ENCODE results near the gene RBM19.

RBM19 gene

DNA sequence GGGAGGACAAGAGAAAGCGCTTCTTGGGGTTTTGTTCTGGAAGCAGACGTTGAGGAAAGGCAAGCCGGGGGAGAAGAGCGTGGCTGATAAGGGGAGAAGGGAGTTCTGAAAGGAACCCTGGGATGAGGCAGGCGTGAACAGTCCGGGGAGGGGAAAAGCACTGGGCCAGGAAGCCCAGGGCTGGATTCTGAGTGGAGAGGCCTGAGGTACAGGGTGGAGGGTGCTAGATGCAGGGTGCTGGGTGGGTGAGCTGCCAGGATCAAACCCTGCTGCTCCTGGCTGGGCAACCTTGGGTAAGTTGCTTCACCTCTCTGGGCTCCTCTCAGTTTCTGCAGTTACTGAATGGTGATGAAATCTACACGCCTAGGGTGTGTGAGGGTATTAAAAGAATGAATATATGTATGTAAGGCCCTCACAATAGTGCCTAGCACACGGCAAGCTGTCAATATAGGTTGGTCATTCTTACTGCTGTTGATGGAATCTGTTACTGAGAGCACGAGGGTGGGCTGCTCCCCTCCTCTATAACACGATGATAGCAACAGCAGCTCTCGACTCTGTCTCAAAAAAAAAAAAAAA lies 138.5 kb downstream of the RBM19 start:
- Histone ChIP-seq H3K36me3 (ENCODE audit: insufficient read depth, low read depth, low read length) (no peaks in the 10 kb centered on the region), H3K4me1 (ENCODE audit: insufficient read depth, low read length) (no peaks in the 10 kb centered on the region), H3K27ac (ENCODE audit: low read length) (no peak overlapping the region), H3K4me3 (ENCODE audit: low read length) (no peak overlapping the region), H3K9me3 (ENCODE audit: insufficient read depth, low read depth, low read length) (no peaks in the 10 kb centered on the region), H3K9ac (ENCODE audit: low read depth, low read length) (no peak overlapping the region), H3K27me3 (ENCODE audit: insufficient read depth, low read length) (no peaks in the 10 kb centered on the region)

DNA sequence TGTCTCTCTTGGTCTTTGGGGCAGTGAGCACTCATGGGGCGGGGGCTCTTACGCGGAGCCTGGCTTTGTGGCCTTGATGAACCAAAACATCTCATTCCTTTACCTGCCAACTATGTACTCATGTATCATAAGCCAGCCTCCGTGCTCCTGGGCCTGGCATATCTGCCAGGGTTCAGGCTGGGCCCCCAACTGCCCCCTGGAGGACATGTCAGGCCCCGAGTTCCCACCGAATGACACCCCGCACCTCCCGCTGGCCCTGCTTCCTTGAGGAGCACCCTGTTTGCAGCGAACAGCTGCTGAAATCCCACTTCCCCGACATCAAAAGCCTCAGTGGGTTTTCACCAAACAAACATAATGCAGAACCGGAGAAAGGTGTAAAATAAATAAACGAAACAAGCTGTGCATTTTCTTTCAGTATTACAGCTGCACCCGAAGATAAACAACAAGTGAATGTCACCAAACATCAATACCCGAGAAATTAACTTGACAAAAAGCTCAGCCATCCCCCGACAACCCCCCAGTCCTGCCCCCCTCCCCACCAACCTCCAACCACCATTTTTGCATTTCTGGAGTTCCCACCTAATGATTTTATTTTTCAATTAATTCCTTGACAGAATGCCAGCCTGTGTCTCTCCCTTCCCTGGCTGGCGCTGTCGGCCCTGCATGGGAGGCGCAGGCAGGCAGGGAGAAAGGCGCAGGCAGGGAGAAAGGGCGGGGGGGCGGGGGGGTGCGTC lies 139.2 kb downstream of the RBM19 start:
- Histone ChIP-seq H3K27me3 (ENCODE audit: insufficient read depth, low read length) (no peaks in the 10 kb centered on the region), H3K9ac (ENCODE audit: low read depth, low read length) (no peak overlapping the region), H3K9me3 (ENCODE audit: insufficient read depth, low read depth, low read length) (no peaks in the 10 kb centered on the region), H3K4me1 (ENCODE audit: insufficient read depth, low read length) (no peaks in the 10 kb centered on the region), H3K27ac (ENCODE audit: low read length) (no peak overlapping the region), H3K4me3 (ENCODE audit: low read length) (no peak overlapping the region), H3K36me3 (ENCODE audit: insufficient read depth, low read depth, low read length) (peaks cover 5% of the 10 kb centered on the region; the same call in 1 of the 2 replicates)

DNA sequence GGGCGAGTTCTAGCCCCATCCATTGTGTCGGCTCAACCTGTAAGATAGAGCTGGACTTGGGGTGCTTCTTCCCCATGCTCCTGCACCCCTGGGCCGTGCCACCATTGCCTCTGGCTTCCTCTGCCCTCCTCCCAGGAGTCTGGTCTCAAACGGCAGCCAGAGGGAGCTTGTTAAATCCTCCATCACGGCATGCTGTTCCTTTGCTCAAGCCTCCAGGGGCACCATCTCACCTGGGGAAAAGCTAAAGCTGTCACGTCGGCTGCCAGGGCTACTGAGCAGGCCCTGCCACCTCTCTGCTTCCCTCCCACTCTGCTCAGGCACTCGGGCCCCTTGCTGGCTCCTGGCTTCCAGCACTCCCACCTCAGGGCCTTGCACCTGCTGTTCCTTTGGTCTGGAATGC lies 140.4 kb downstream of the RBM19 start:
- H3K36me3 ChIP-seq (ENCODE audit: insufficient read depth, low read depth, low read length), result peaks cover 9% of the 10 kb centered on the region; the same call in 1 of the 2 replicates
- no peaks in the 10 kb centered on the region for H3K4me1 ChIP-seq (ENCODE audit: insufficient read depth, low read length)
- H3K9me3 ChIP-seq (ENCODE audit: insufficient read depth, low read depth, low read length), result no peaks in the 10 kb centered on the region
- H3K9ac ChIP-seq (ENCODE audit: low read depth, low read length), result no peak overlapping the region
- H3K27ac ChIP-seq (ENCODE audit: low read length), result no peak overlapping the region
- H3K4me3 ChIP-seq (ENCODE audit: low read length), result no peak overlapping the region
- no peaks in the 10 kb centered on the region for H3K27me3 ChIP-seq (ENCODE audit: insufficient read depth, low read length)

DNA sequence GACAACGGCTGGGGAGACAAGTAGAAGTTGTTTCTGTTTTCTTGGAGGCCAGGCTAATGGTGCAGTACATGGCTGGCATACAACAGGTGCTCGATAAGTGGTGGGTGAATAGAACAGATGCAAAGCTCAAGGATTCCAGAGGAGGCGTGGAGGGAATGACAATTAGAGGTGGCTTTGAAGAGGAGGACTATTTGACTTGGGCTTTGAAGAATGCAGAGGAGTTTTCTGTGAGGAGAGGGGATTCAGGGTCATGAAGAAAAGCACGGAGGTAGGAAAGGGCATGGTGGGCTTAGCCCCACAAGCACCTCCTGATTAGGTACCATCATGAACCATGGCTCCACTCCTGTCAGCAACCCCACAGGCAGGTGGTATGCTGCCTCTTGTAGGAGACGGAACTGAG lies 142.3 kb downstream of the RBM19 start:
- H3K9ac ChIP-seq (ENCODE audit: low read depth, low read length), result no peak overlapping the region
- peaks cover 4% of the 10 kb centered on the region; the same call in 1 of the 2 replicates for H3K4me1 ChIP-seq (ENCODE audit: insufficient read depth, low read length)
- peaks cover 9% of the 10 kb centered on the region; the same call in 1 of the 2 replicates for H3K36me3 ChIP-seq (ENCODE audit: insufficient read depth, low read depth, low read length)
- no peaks in the 10 kb centered on the region for H3K27me3 ChIP-seq (ENCODE audit: insufficient read depth, low read length)
- H3K4me3 ChIP-seq (ENCODE audit: low read length), result no peak overlapping the region
- H3K9me3 ChIP-seq (ENCODE audit: insufficient read depth, low read depth, low read length), result no peaks in the 10 kb centered on the region
- no peak overlapping the region for H3K27ac ChIP-seq (ENCODE audit: low read length)

DNA sequence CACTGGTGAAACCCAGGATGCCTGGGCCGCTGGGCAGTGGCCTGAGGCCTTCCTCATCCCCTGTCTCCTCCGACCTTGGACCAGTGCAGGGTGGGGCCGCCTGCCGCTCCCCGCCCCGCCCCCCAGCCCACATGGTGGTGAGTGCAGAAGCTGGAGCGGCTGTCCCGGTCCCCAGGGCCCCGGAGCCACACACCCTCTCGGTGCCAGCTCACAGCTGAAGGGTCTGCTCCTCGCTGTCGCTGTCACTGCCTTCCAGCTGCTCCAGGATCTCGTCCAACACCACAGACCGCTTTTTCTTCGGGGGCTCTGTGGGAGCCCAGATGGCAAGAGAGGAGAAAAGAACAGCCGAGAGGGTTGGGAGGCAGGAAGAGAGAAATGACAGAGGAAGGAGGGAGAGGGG lies 143.1 kb downstream of the RBM19 start:
- Histone ChIP-seq H3K36me3 (ENCODE audit: insufficient read depth, low read depth, low read length) (peaks cover 9% of the 10 kb centered on the region; the same call in 1 of the 2 replicates), H3K27me3 (ENCODE audit: insufficient read depth, low read length) (no peaks in the 10 kb centered on the region), H3K9ac (ENCODE audit: low read depth, low read length) (no peak overlapping the region), H3K4me1 (ENCODE audit: insufficient read depth, low read length) (peaks cover 4% of the 10 kb centered on the region; the same call in 1 of the 2 replicates), H3K9me3 (ENCODE audit: insufficient read depth, low read depth, low read length) (no peaks in the 10 kb centered on the region), H3K27ac (ENCODE audit: low read length) (no peak overlapping the region), H3K4me3 (ENCODE audit: low read length) (no peak overlapping the region)

DNA sequence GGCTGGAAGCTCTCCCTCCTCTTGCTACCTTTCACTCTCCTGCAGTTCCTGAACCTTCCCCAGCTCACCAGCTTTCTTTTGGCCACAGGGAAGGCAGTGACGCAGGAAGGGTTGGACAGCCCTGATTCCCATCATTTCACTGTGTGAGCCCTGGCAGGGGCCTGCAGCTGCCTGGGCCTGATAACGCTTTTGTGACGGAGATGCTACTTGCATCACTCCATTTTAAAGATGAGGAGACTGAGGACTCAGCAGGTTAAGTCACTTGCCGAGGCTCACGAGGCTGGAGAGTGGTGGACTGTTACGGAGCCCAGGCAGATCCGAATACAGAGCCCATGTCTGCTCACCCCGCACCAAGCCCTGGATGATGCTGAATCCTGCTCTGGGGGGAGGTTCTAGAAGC lies 145.3 kb downstream of the RBM19 start:
- Histone ChIP-seq H3K9ac (ENCODE audit: low read depth, low read length) (no peak overlapping the region), H3K27me3 (ENCODE audit: insufficient read depth, low read length) (no peaks in the 10 kb centered on the region)

DNA sequence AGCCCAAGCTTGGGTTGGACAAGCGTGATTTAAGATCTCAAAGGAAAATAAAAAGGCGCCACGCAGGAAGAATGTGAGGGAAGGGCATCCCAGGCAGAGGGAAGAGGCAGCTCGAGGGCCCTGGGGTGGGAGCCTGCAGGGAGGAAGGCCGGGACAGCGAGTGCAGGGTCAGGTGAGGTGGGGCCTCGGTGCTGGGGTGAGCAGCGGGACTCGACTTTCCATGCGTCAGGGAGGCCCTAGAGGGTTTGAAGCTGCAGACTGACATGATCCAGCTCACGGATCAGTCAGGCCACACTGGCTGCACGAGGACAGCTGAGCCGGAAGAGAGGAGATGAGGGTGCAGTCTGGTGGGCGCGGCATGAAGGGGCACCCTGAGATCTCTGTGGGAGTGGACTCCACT lies 145.8 kb downstream of the RBM19 start:
- no peak overlapping the region for H3K9ac ChIP-seq (ENCODE audit: low read depth, low read length)
- H3K27me3 ChIP-seq (ENCODE audit: insufficient read depth, low read length), result no peaks in the 10 kb centered on the region
- peaks cover 4% of the 10 kb centered on the region; the same call in 1 of the 2 replicates for H3K4me1 ChIP-seq (ENCODE audit: insufficient read depth, low read length)
- H3K27ac ChIP-seq (ENCODE audit: low read length), result no peak overlapping the region
- peaks cover 9% of the 10 kb centered on the region; the same call in 1 of the 2 replicates for H3K36me3 ChIP-seq (ENCODE audit: insufficient read depth, low read depth, low read length)
- no peak overlapping the region for H3K4me3 ChIP-seq (ENCODE audit: low read length)
- no peaks in the 10 kb centered on the region for H3K9me3 ChIP-seq (ENCODE audit: insufficient read depth, low read depth, low read length)

More for the DNA sequence above, 145.3 kb downstream of the RBM19 start:
- H3K36me3 ChIP-seq (ENCODE audit: insufficient read depth, low read depth, low read length), result peaks cover 9% of the 10 kb centered on the region; the same call in 1 of the 2 replicates
- H3K27ac ChIP-seq (ENCODE audit: low read length), result no peak overlapping the region
- H3K4me1 ChIP-seq (ENCODE audit: insufficient read depth, low read length), result peaks cover 4% of the 10 kb centered on the region; the same call in 1 of the 2 replicates
- no peaks in the 10 kb centered on the region for H3K9me3 ChIP-seq (ENCODE audit: insufficient read depth, low read depth, low read length)
- no peak overlapping the region for H3K4me3 ChIP-seq (ENCODE audit: low read length)

DNA sequence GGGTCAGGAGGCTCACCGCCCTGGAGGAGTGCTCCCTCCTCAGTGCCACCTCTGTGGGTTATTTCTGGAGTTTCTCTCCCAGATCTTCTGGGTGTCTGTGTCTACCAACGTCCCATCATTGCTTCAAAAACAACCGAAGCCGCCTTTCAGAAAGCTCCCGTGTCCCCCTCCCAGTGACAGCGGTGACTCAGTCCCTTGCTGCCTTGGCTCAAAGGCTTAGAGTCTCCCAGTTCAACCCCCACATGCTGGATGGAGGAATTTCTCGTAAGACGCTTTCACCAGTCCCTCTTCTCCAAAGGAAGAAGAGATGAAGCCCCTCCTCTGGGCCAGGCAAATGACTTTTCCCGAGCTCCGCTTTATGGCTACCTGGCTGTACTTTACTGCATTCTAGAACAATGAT lies 146.6 kb downstream of the RBM19 start:
- Histone ChIP-seq H3K4me1 (ENCODE audit: insufficient read depth, low read length) (peaks cover 4% of the 10 kb centered on the region; the same call in 1 of the 2 replicates), H3K36me3 (ENCODE audit: insufficient read depth, low read depth, low read length) (peaks cover 9% of the 10 kb centered on the region; the same call in 1 of the 2 replicates), H3K27me3 (ENCODE audit: insufficient read depth, low read length) (no peaks in the 10 kb centered on the region), H3K27ac (ENCODE audit: low read length) (no peak overlapping the region), H3K9ac (ENCODE audit: low read depth, low read length) (no peak overlapping the region), H3K9me3 (ENCODE audit: insufficient read depth, low read depth, low read length) (no peaks in the 10 kb centered on the region), H3K4me3 (ENCODE audit: low read length) (no peak overlapping the region)

DNA sequence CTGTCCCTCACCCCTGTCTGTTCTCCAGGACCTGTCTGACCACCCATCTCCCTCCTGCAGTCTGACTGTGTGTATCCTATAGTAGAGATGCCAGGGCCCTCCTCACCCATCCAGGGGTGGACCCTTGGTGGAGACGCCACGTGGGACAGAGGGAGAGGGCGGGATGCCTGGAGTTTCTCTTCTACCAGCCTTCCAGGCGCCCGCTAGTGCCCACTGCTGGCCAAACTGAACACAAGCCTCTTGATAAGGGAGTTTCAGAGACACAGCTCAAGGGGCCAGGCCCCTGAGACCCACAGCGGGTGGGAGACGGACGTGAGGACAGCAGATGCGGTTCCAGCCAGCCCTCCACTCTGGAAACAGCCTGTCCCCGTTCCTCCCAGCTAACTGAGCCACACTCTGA lies 147.3 kb downstream of the RBM19 start:
- Histone ChIP-seq H3K9ac (ENCODE audit: low read depth, low read length) (no peak overlapping the region), H3K9me3 (ENCODE audit: insufficient read depth, low read depth, low read length) (no peaks in the 10 kb centered on the region), H3K36me3 (ENCODE audit: insufficient read depth, low read depth, low read length) (peaks cover 9% of the 10 kb centered on the region; the same call in 1 of the 2 replicates), H3K27ac (ENCODE audit: low read length) (no peak overlapping the region), H3K4me3 (ENCODE audit: low read length) (no peak overlapping the region), H3K27me3 (ENCODE audit: insufficient read depth, low read length) (no peaks in the 10 kb centered on the region), H3K4me1 (ENCODE audit: insufficient read depth, low read length) (peaks cover 4% of the 10 kb centered on the region; the same call in 1 of the 2 replicates)

DNA sequence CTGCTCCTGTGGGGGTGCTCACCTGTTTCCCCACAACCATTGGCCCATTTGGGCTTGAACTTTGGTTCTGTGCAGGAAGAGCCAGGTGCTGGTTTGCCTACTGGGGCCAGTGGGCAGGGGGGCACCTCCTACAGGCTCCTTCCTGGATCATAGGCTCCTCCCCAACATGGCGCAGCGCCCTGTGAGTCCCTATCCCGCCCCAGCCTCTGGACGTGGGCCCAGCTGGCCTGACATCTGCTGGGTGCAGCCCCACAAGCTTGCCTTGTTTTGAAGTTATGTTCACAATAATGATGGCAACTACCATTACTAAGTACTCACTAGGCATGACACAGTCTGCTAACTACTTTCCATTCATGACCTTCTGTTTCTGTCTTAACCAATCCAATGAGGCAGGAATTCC lies 147.8 kb downstream of the RBM19 start:
- Histone ChIP-seq H3K27me3 (ENCODE audit: insufficient read depth, low read length) (no peaks in the 10 kb centered on the region), H3K27ac (ENCODE audit: low read length) (no peak overlapping the region), H3K36me3 (ENCODE audit: insufficient read depth, low read depth, low read length) (peaks cover 9% of the 10 kb centered on the region; the same call in 1 of the 2 replicates), H3K9me3 (ENCODE audit: insufficient read depth, low read depth, low read length) (no peaks in the 10 kb centered on the region), H3K4me1 (ENCODE audit: insufficient read depth, low read length) (peaks cover 4% of the 10 kb centered on the region; the same call in 1 of the 2 replicates), H3K9ac (ENCODE audit: low read depth, low read length) (no peak overlapping the region), H3K4me3 (ENCODE audit: low read length) (no peak overlapping the region)

DNA sequence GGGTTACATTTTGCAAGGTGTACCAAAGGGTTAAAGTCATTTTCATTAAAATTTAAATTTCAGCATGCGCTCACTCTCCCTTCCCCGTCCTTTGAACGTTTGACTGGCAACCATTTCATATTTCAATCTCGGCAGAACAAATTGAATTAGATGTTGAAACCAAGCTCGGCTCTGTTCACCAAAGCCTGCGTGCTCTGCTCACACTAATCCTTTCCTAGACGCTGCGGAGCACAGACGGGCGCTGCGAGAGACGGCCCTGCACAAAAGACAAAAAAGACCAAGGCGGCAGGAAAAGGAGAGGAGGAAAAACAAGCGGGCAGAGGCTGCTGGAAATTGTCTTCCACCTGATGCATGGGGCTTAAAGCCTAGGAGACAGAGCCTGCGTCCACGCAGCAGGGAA lies 149.3 kb downstream of the RBM19 start:
- Histone ChIP-seq H3K27me3 (ENCODE audit: insufficient read depth, low read length) (no peaks in the 10 kb centered on the region), H3K9ac (ENCODE audit: low read depth, low read length) (no peak overlapping the region), H3K4me3 (ENCODE audit: low read length) (no peak overlapping the region), H3K9me3 (ENCODE audit: insufficient read depth, low read depth, low read length) (no peaks in the 10 kb centered on the region), H3K4me1 (ENCODE audit: insufficient read depth, low read length) (peaks cover 4% of the 10 kb centered on the region; the same call in 1 of the 2 replicates), H3K27ac (ENCODE audit: low read length) (no peak overlapping the region), H3K36me3 (ENCODE audit: insufficient read depth, low read depth, low read length) (peaks cover 3% of the 10 kb centered on the region; the same call in 1 of the 2 replicates)

DNA sequence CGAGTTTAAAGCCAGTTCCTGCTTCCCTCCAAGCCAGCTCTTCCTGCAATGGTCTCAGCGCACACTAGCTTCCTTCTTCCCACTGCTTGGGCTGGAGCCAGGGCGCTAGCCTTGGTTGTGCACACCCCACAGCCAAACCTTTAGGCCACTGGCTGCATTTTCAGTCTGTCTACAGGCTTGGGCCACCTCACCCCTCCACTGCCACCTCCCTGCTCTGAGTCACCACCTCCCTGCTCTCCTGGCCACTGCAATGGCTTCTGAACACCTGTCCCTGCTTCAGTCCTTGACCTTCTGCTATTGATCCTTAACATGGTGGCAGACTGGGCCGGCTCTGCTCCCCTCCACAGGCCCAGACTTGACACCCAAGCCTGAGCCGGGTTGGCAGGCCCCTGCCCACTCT lies 151.1 kb downstream of the RBM19 start:
- Histone ChIP-seq H3K9me3 (ENCODE audit: insufficient read depth, low read depth, low read length) (no peaks in the 10 kb centered on the region), H3K9ac (ENCODE audit: low read depth, low read length) (no peak overlapping the region), H3K4me1 (ENCODE audit: insufficient read depth, low read length) (peaks cover 4% of the 10 kb centered on the region; the same call in 1 of the 2 replicates), H3K27me3 (ENCODE audit: insufficient read depth, low read length) (no peaks in the 10 kb centered on the region), H3K27ac (ENCODE audit: low read length) (no peak overlapping the region), H3K4me3 (ENCODE audit: low read length) (no peak overlapping the region), H3K36me3 (ENCODE audit: insufficient read depth, low read depth, low read length) (no peaks in the 10 kb centered on the region)
